Gastroesophageal sphincter (tissue), 4 donors: ENCODE measurements around the gene SMIM15. TPM values are rescaled to one million over a fixed set of nuclear protein-coding genes. Genes with fewer than 3 reads are reported as not detected.

Experiments used
- ATAC-seq: fragments of 150-250 bp; one replicate; pipeline ENCODE4 v1.9.1; 2016; ENCODE audit warnings: mild to moderate bottlenecking, moderate library complexity
- H3K27ac ChIP-seq, 4 donors: fragments of 200-600 bp; sonication (generic) in 3 of 4; 1 replicate in 3 of 4; 2 replicates in 1 of 4; pipeline ENCODE4 v1.5.1; 2016 to 2019
- H3K27me3 ChIP-seq: fragments of 200-600 bp; sonication (generic); one replicate; pipeline ENCODE4 v1.5.1; 2019
- H3K36me3 ChIP-seq, 2 donors: fragments of 200-600 bp; sonication (generic); one replicate each; pipeline ENCODE4 v1.5.1; 2019; ENCODE audit warnings: control low read depth in 1 of 2
- H3K4me1 ChIP-seq, 3 donors: fragments of 200-600 bp; sonication (generic); 1 replicate in 2 of 3; 2 replicates in 1 of 3; pipeline ENCODE4 v1.5.1; 2016 to 2019; ENCODE audit warnings: control low read depth in 2 of 3
- H3K4me3 ChIP-seq, 2 donors: fragments of 200-600 bp; sonication (generic); one replicate each; pipeline ENCODE4 v1.5.1; 2019; ENCODE audit warnings: mild to moderate bottlenecking in 1 of 2, moderate library complexity in 1 of 2
- H3K9me3 ChIP-seq, 3 donors: fragments of 200-600 bp; sonication (generic); one replicate each; pipeline ENCODE4 v1.5.1; 2017 to 2019; ENCODE audit warnings: control low read depth in 2 of 3
- EP300 ChIP-seq: sonication (generic); formaldehyde crosslinking; IDR thresholded peaks from one replicate; pipeline ENCODE4 v1.6.1; 2017; ENCODE audit warnings: antibody characterized with exemption, mild to moderate bottlenecking
- POLR2A ChIP-seq, 2 donors: fragments of 450-650 bp; IDR thresholded peaks; one replicate each; pipeline ENCODE4 v1.6.1; 2017; ENCODE audit warnings: antibody characterized with exemption in 2 of 2, mild to moderate bottlenecking in 2 of 2, moderate library complexity in 1 of 2
- POLR2AphosphoS5 ChIP-seq: sonication (generic); formaldehyde crosslinking; IDR thresholded peaks from one replicate; pipeline ENCODE4 v1.6.1; 2017; ENCODE audit warnings: antibody characterized with exemption
- WGBS, 2 donors: methylation state at CpG; one replicate each; pipeline ENCODE4 v1.1.5; 2018; ENCODE audit warnings: low coverage in 1 of 2; 5-methylcytosine and 5-hydroxymethylcytosine counted together
- total RNA-seq, 4 donors: library from RNA; depleted of rRNA; stranded (reverse); fragments of >200 nt; gene quantifications; one replicate each; pipeline ENCODE4 v1.1.0, GENCODE V29; 2016
- TF ChIP-seq, protein P1 (sequence below), 4 experiments: fragments of 200-600 bp in 2 of 4; fragments of 450-650 bp in 2 of 4; sonication (generic) in 1 of 4; IDR thresholded peaks; one replicate each; pipeline ENCODE4 v1.5.1; 2017 to 2019; ENCODE audit warnings: antibody characterized with exemption in 4 of 4, mild to moderate bottlenecking in 2 of 4, moderate library complexity in 2 of 4

The SMIM15 gene
- total RNA-seq, 4 donors from 2014 or later: 20.7 to 32.2 (median 21.3) TPM

DNA sequence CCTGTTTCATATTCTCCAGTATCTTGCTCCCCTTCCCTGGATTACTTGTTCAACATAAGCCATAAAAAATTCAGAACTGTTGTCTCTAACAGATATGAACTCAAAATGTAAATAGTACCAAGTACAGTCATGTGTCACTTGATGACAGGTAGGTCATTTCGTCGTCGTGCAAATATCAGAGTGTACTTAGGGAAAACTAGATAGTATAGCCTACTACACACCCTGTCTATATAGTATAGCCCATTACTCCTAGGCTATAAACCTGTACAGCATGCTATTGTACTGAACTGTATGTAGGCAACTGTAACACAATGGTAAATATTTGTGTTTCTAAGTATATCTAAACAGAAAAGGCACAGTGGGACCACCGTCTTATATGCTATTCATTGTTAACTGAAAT, 39.1 kb downstream of the SMIM15 start:
- 85 to 92% methylated on average over 3 to 4 of the region's 4 CpGs for WGBS, 2 donors
- no peak for ATAC-seq
- TF ChIP-seq POLR2AphosphoS5 (no peak), EP300 (no peak), POLR2A (IDR thresholded peaks at IDR 0.05) (no peak)
- TF ChIP-seq, protein P1, sequence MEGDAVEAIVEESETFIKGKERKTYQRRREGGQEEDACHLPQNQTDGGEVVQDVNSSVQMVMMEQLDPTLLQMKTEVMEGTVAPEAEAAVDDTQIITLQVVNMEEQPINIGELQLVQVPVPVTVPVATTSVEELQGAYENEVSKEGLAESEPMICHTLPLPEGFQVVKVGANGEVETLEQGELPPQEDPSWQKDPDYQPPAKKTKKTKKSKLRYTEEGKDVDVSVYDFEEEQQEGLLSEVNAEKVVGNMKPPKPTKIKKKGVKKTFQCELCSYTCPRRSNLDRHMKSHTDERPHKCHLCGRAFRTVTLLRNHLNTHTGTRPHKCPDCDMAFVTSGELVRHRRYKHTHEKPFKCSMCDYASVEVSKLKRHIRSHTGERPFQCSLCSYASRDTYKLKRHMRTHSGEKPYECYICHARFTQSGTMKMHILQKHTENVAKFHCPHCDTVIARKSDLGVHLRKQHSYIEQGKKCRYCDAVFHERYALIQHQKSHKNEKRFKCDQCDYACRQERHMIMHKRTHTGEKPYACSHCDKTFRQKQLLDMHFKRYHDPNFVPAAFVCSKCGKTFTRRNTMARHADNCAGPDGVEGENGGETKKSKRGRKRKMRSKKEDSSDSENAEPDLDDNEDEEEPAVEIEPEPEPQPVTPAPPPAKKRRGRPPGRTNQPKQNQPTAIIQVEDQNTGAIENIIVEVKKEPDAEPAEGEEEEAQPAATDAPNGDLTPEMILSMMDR (IDR thresholded peaks at IDR 0.05): no peak

GRCh38 chr5:61120534-61120933, 41.7 kb downstream of the SMIM15 start:
- Histone ChIP-seq H3K27me3 (no peaks in the 10 kb centered on the region), H3K9me3 (no peaks in the 10 kb centered on the region), H3K27ac (no peak overlapping the region), H3K36me3 (no peaks in the 10 kb centered on the region), H3K4me3 (no peak overlapping the region), H3K4me1 (no peaks in the 10 kb centered on the region)
- ATAC-seq: no peak
- WGBS, 2 donors: 14 to 25% methylated on average over 1 of the region's 1 CpG
- TF ChIP-seq, protein P1 (IDR thresholded peaks at IDR 0.05): no peak
- TF ChIP-seq POLR2A (IDR thresholded peaks at IDR 0.05) (no peak), EP300 (no peak), POLR2AphosphoS5 (no peak)

More for the DNA sequence above, 39.1 kb downstream of the SMIM15 start:
- Histone ChIP-seq H3K27me3 (no peaks in the 10 kb centered on the region), H3K9me3 (no peaks in the 10 kb centered on the region), H3K4me3 (no peak overlapping the region), H3K4me1 (no peaks in the 10 kb centered on the region), H3K36me3 (no peaks in the 10 kb centered on the region), H3K27ac (no peak overlapping the region)

- ATAC-seq: no peak
- 75 to 88% methylated on average over 1 of the region's 1 CpG for WGBS, 2 donors
- no peaks in the 10 kb centered on the region for H3K4me1 ChIP-seq
- no peak overlapping the region for H3K4me3 ChIP-seq
- no peak for TF ChIP-seq POLR2AphosphoS5
- TF ChIP-seq, protein P1 (IDR thresholded peaks at IDR 0.05): no peak
- TF ChIP-seq POLR2A (IDR thresholded peaks at IDR 0.05): no peak
- TF ChIP-seq EP300: no peak
- no peaks in the 10 kb centered on the region for H3K9me3 ChIP-seq
- no peaks in the 10 kb centered on the region for H3K27me3 ChIP-seq
- no peak overlapping the region for H3K27ac ChIP-seq
- H3K36me3 ChIP-seq: peaks cover 0 to 5% of the 10 kb centered on the region in 2 donors
These were observed 43.2 kb downstream of the SMIM15 start for GRCh38 chr5:61119066-61119465.

DNA sequence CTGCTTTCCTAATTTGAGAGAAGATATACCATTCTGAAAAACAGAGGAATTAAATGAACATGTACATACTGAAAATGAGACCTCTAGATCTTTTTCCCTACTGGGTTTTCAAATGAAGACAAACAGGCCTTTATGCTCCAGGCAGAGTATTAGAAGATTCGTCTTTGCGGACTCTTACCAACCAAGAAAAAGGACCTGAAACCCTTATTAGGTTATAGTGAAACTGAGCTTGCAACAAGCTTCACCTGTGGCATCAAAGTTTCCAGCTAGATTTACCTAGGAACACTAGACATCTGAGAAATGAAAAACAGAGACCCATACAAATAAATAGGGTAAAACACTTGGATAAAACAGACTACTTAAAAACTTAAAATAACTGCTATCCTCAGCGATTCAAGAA, 46.3 kb downstream of the SMIM15 start:
- TF ChIP-seq POLR2A (IDR thresholded peaks at IDR 0.05) (no peak), EP300 (no peak), POLR2AphosphoS5 (no peak)
- TF ChIP-seq, protein P1 (IDR thresholded peaks at IDR 0.05): no peak
- H3K36me3 ChIP-seq: peaks cover 0 to 5% of the 10 kb centered on the region in 2 donors
- 92 to 93% methylated on average over 3 of the region's 3 CpGs for WGBS, 2 donors
- H3K27ac ChIP-seq: no peak overlapping the region
- no peaks in the 10 kb centered on the region for H3K9me3 ChIP-seq
- H3K27me3 ChIP-seq: no peaks in the 10 kb centered on the region
- no peak overlapping the region for H3K4me3 ChIP-seq
- ATAC-seq: no peak
- no peaks in the 10 kb centered on the region for H3K4me1 ChIP-seq

GRCh38 chr5:61114441-61114840, 47.8 kb downstream of the SMIM15 start:
- WGBS, 2 donors: 100% methylated on average over 1 of the region's 1 CpG
- no peak overlapping the region for H3K4me3 ChIP-seq
- ATAC-seq: no peak
- H3K9me3 ChIP-seq: no peaks in the 10 kb centered on the region
- TF ChIP-seq POLR2A (IDR thresholded peaks at IDR 0.05): no peak
- TF ChIP-seq, protein P1 (IDR thresholded peaks at IDR 0.05): no peak
- no peak for TF ChIP-seq EP300
- H3K27me3 ChIP-seq: no peaks in the 10 kb centered on the region
- H3K36me3 ChIP-seq: peaks cover 0 to 5% of the 10 kb centered on the region in 2 donors
- no peak overlapping the region for H3K27ac ChIP-seq
- H3K4me1 ChIP-seq: no peaks in the 10 kb centered on the region

Other genes starting within 250 kb of the SMIM15 start
- 10 to 100 TPM; 10.1 to 19.5 (median 11.9) TPM for gene ERCC8, start 217.4 kb downstream of the SMIM15 start, total RNA-seq
- 10 to 100 TPM; 44.0 to 56.3 (median 45.9) TPM for gene NDUFAF2, start 217.3 kb downstream of the SMIM15 start, total RNA-seq
- gene ZSWIM6, start 169.8 kb upstream of the SMIM15 start, total RNA-seq: 10 to 100 TPM in 3 of 4 donors, 1 to 10 TPM in 1; 8.9 to 20.9 (median 12.3) TPM